SU-DHL-6 (cell line): Measurements from ENCODE around the gene MAP2.

Source experiments
- H2AFZ ChIP-seq: fragments of 200-600 bp; sonication (generic); 2 replicates; pipeline ENCODE4 v1.6.1; 2014; ENCODE audit warnings: low read depth, mild to moderate bottlenecking, moderate library complexity, mixed read lengths, antibody characterized with exemption, low read length; ENCODE audit not compliant: severe bottlenecking
- H3F3A ChIP-seq: fragments of 200-600 bp; shearing (Covaris generic); 2 replicates; pipeline ENCODE4 v1.6.0; 2016; ENCODE audit warnings: antibody characterized with exemption, mild to moderate bottlenecking; ENCODE audit not compliant: insufficient read depth
- H3K27ac ChIP-seq: fragments of 200-600 bp; sonication (generic); 2 replicates; pipeline ENCODE4 v1.5.1; 2016; ENCODE audit warnings: low read depth, mild to moderate bottlenecking, low read length, moderate library complexity, mixed read lengths
- H3K27me3 ChIP-seq: fragments of 200-600 bp; sonication (generic), shearing (Covaris generic); 2 replicates; pipeline ENCODE4 v1.6.0; 2014; ENCODE audit warnings: mild to moderate bottlenecking, low read length
- H3K36me3 ChIP-seq: fragments of 200-600 bp; sonication (generic); 2 replicates; pipeline ENCODE4 v1.6.1; 2014; ENCODE audit warnings: mild to moderate bottlenecking, low read length, mixed read lengths
- H3K4me2 ChIP-seq: fragments of 300-600, 200-600 bp; shearing (Covaris generic), sonication (generic); 2 replicates; pipeline ENCODE4 v1.6.0; 2014; ENCODE audit warnings: low read length, low read depth, mild to moderate bottlenecking; ENCODE audit not compliant: poor library complexity, severe bottlenecking
- H3K4me3 ChIP-seq: fragments of 200-600 bp; sonication (generic); 2 replicates; pipeline ENCODE4 v1.5.1; 2014; ENCODE audit warnings: antibody characterized with exemption, low read length, mild to moderate bottlenecking, mixed read lengths; ENCODE audit not compliant: insufficient read depth, poor library complexity, severe bottlenecking
- H3K79me2 ChIP-seq: fragments of 200-600 bp; sonication (generic); 2 replicates; pipeline ENCODE4 v1.6.1; 2014; ENCODE audit warnings: mild to moderate bottlenecking, low read length, moderate library complexity; ENCODE audit not compliant: insufficient read depth
- H3K9ac ChIP-seq: fragments of 200-600 bp; sonication (generic); 2 replicates; pipeline ENCODE4 v1.7.0; 2014; ENCODE audit warnings: mild to moderate bottlenecking, low read length
- H3K9me2 ChIP-seq: fragments of 200-600 bp; sonication (generic); replicated peaks from 2 replicates; pipeline ENCODE4 v1.6.1; 2014; ENCODE audit warnings: low read length; ENCODE audit not compliant: insufficient read depth
- H3K9me3 ChIP-seq: fragments of 200-600 bp; sonication (generic); 2 replicates; pipeline ENCODE4 v1.6.1; 2014; ENCODE audit warnings: low read length, mixed read lengths; ENCODE audit not compliant: insufficient read depth
- H4K20me1 ChIP-seq: fragments of 200-600 bp; sonication (generic); 2 replicates; pipeline ENCODE4 v1.6.1; 2014; ENCODE audit warnings: low read depth, mild to moderate bottlenecking, antibody characterized with exemption, low read length, moderate library complexity, mixed read lengths
- EZH2phosphoT487 ChIP-seq: fragments of 200-600 bp; sonication (generic), shearing (Covaris generic); conservative IDR thresholded peaks from 2 replicates; pipeline ENCODE4 v1.6.1; 2018; ENCODE audit warnings: mild to moderate bottlenecking, antibody characterized with exemption, low read length, moderate library complexity, mixed read lengths
- TF ChIP-seq, protein P1 (sequence below): fragments of 200-600 bp; sonication (generic); IDR thresholded peaks from one replicate; pipeline ENCODE4 v1.5.1; 2017; ENCODE audit warnings: antibody characterized with exemption, mild to moderate bottlenecking, low read length, moderate library complexity; ENCODE audit not compliant: insufficient read depth, poor library complexity, severe bottlenecking

MAP2 gene

DNA sequence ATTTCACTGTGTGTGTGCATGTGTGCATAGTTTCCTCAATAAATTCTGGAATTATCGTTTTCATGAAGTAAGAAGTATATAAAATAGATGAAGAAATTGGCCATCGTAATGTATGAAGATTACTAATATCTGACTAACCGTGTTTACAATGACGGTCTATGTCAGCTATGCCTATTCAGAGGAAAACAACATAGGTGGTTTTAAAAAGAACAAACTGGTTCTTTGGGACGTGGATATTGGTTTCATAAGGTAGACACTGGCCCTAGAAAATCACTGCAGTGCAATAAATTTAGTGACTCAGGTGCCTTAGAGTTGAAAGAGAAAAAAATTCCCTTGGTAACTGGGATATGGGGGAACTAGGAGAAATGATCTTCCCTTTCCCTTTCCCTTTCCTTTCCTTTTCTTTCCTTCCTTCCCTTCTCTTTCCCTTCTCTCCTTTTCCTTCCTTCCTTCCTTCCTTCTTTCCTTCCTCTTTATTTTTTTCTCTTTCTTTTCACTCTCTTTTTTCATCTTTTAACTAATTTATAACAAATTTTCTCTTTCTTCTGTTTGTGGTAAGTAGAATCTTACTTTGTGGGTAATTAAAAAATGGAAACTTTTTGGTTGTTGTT lies 36.4 kb downstream of the MAP2 start:
- Histone ChIP-seq H3K9ac (no peak overlapping the region), H4K20me1 (no peaks in the 10 kb centered on the region), H3K79me2 (no peaks in the 10 kb centered on the region), H3K27me3 (no peaks in the 10 kb centered on the region), H3K27ac (no peak overlapping the region), H3F3A (no peaks in the 10 kb centered on the region), H3K4me2 (no peak overlapping the region), H3K4me3 (no peak overlapping the region), H2AFZ (no peak overlapping the region), H3K9me3 (no peaks in the 10 kb centered on the region), H3K36me3 (no peaks in the 10 kb centered on the region), H3K9me2 (no peaks in the 10 kb centered on the region)
- TF ChIP-seq EZH2phosphoT487: no peak
- TF ChIP-seq, protein P1, sequence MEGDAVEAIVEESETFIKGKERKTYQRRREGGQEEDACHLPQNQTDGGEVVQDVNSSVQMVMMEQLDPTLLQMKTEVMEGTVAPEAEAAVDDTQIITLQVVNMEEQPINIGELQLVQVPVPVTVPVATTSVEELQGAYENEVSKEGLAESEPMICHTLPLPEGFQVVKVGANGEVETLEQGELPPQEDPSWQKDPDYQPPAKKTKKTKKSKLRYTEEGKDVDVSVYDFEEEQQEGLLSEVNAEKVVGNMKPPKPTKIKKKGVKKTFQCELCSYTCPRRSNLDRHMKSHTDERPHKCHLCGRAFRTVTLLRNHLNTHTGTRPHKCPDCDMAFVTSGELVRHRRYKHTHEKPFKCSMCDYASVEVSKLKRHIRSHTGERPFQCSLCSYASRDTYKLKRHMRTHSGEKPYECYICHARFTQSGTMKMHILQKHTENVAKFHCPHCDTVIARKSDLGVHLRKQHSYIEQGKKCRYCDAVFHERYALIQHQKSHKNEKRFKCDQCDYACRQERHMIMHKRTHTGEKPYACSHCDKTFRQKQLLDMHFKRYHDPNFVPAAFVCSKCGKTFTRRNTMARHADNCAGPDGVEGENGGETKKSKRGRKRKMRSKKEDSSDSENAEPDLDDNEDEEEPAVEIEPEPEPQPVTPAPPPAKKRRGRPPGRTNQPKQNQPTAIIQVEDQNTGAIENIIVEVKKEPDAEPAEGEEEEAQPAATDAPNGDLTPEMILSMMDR: no peak

DNA sequence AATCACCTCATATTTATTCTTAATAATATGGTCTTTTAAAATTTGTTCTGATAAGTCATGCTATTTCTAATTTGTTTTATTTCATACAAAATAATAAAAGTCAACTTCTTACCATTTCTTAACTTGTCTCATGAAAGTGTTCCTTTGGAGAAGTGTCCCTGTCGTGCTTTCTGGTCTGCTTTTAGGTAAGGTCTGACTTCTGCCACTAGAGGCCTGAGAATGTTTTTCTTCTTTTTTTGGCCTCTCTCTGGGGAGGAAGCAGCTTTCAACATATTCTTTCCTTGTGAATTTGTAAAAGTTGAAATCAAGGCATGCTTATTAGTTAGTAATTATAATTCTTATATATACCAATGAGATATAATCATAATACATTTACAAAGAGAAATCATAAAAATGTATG lies 39.4 kb downstream of the MAP2 start:
- Histone ChIP-seq H4K20me1 (no peaks in the 10 kb centered on the region), H3K9me3 (no peaks in the 10 kb centered on the region), H3K9me2 (no peaks in the 10 kb centered on the region), H3K79me2 (no peaks in the 10 kb centered on the region), H3F3A (no peaks in the 10 kb centered on the region), H3K9ac (no peak overlapping the region), H3K36me3 (no peaks in the 10 kb centered on the region), H3K4me3 (no peak overlapping the region), H3K27ac (no peak overlapping the region), H3K4me2 (no peak overlapping the region), H2AFZ (no peak overlapping the region), H3K27me3 (no peaks in the 10 kb centered on the region)
- no peak for TF ChIP-seq EZH2phosphoT487
- TF ChIP-seq, protein P1: no peak

DNA sequence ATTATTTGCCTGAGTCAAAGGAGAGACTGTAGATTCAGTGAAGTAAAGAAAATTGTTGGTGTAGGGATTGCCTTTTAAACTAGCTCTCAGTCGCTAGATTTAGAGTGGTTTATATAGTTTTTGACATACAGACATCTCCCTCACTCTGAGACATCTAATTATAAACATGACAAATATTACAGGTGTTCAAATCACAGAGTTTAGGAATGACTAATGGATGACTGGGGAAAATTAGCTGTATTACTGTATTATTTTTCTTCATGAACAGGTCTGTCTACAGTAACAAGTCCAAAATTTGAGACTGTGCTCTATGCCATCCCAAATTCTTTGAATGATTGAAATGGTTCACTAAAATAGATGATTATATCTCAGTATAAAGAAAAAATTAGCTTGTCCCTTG lies 40.0 kb downstream of the MAP2 start:
- Histone ChIP-seq H3K36me3 (no peaks in the 10 kb centered on the region), H3K4me3 (no peak overlapping the region), H3K27me3 (no peaks in the 10 kb centered on the region), H4K20me1 (no peaks in the 10 kb centered on the region), H3K79me2 (no peaks in the 10 kb centered on the region), H3K27ac (no peak overlapping the region), H3K9me2 (no peaks in the 10 kb centered on the region), H3K9ac (no peak overlapping the region), H3F3A (no peaks in the 10 kb centered on the region), H2AFZ (no peak overlapping the region), H3K4me2 (no peak overlapping the region), H3K9me3 (no peaks in the 10 kb centered on the region)
- TF ChIP-seq, protein P1: no peak
- TF ChIP-seq EZH2phosphoT487: no peak
